Measurements from ENCODE around the gene UROC1. TPM values are rescaled to one million over a fixed set of nuclear protein-coding genes. Genes with fewer than 3 reads are reported as not detected.

The UROC1 gene
- total RNA-seq, 1 experiment from 2014 or later, result not detected

DNA sequence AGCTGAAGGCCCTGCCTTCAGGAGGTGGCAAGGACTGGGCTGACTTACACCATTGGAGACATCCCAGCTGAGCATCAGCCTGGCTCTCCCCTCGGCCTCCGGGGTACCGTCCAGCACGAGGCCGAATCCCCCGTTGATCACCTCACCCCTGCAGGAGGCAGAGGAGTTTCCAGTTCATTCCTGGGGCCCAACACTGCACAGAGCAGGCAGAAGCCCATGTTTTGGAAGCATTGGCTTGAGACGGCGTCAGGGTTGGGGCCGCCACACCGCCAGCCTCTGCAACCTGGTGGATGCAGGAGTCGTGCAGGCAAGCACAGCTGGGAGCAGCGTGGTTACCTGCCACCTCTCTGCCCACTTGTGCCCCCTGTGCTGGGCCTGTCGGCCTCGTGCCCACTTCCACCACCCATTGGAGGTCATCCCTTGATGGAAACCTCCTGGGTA is 34.2 kb downstream of the UROC1 start:
- ChIA-PET RAD21 (ENCODE audit: low non-redundant PET in 1 of 2, low total read pairs in 2 of 2, uncharacterized antibody in 2 of 2, unreplicated experiment in 2 of 2) (no interaction called here), CTCF (no interaction called here), POLR2A (no interaction called here)
- no peaks in the 10 kb centered on the region for H3K79me2 ChIP-seq (ENCODE audit: insufficient read depth, low read length)
- no peak overlapping the region for H2AFZ ChIP-seq (ENCODE audit: low read depth, low read length, poor library complexity, severe bottlenecking)
- no peaks in the 10 kb centered on the region for H3K9me3 ChIP-seq (ENCODE audit: control insufficient read depth in 1 of 2, insufficient read depth in 1 of 2, low read depth in 1 of 2, low read length in 2 of 2)
- no peaks in the 10 kb centered on the region for H3K27me3 ChIP-seq (ENCODE audit: insufficient read depth, low read length)
- ATAC-seq (no peak), DNase-seq (ENCODE audit: low read depth, low spot score) (no peak)
- TF ChIP-seq, protein P1, sequence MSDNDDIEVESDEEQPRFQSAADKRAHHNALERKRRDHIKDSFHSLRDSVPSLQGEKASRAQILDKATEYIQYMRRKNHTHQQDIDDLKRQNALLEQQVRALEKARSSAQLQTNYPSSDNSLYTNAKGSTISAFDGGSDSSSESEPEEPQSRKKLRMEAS (IDR thresholded peaks at IDR 0.05), result no peak
- no peak for TF ChIP-seq SIN3A (IDR thresholded peaks at IDR 0.05; ENCODE audit: low read depth)
- TF ChIP-seq ZFX (IDR thresholded peaks at IDR 0.05), result no peak
- no peak for TF ChIP-seq POLR2A (IDR thresholded peaks at IDR 0.05; ENCODE audit: borderline replicate concordance, extremely low read depth, insufficient read depth, insufficient read length)
- no peak for TF ChIP-seq JUND (IDR thresholded peaks at IDR 0.05)
- no peak for TF ChIP-seq CBX3 (IDR thresholded peaks at IDR 0.05; ENCODE audit: low read depth)
- no peak for TF ChIP-seq FOSL1 (IDR thresholded peaks at IDR 0.05; ENCODE audit: low read depth)
- no peak for TF ChIP-seq EZH2 (IDR thresholded peaks at IDR 0.05)
- no peak for TF ChIP-seq POLR2AphosphoS5 (IDR thresholded peaks at IDR 0.05; ENCODE audit: low read depth, low read length)
- TF ChIP-seq, protein P2, sequence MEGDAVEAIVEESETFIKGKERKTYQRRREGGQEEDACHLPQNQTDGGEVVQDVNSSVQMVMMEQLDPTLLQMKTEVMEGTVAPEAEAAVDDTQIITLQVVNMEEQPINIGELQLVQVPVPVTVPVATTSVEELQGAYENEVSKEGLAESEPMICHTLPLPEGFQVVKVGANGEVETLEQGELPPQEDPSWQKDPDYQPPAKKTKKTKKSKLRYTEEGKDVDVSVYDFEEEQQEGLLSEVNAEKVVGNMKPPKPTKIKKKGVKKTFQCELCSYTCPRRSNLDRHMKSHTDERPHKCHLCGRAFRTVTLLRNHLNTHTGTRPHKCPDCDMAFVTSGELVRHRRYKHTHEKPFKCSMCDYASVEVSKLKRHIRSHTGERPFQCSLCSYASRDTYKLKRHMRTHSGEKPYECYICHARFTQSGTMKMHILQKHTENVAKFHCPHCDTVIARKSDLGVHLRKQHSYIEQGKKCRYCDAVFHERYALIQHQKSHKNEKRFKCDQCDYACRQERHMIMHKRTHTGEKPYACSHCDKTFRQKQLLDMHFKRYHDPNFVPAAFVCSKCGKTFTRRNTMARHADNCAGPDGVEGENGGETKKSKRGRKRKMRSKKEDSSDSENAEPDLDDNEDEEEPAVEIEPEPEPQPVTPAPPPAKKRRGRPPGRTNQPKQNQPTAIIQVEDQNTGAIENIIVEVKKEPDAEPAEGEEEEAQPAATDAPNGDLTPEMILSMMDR (IDR thresholded peaks at IDR 0.05 in 2 of 3, conservative IDR thresholded peaks at IDR 0.05 in 1 of 3; ENCODE audit: borderline replicate concordance in 1 of 3, insufficient read depth in 1 of 3, low read depth in 2 of 3, low read length in 2 of 3), result no peak
- no peak for TF ChIP-seq ZBTB33 (IDR thresholded peaks at IDR 0.05; ENCODE audit: extremely low read depth, insufficient replicate concordance, low read length)
- TF ChIP-seq, protein P3, sequence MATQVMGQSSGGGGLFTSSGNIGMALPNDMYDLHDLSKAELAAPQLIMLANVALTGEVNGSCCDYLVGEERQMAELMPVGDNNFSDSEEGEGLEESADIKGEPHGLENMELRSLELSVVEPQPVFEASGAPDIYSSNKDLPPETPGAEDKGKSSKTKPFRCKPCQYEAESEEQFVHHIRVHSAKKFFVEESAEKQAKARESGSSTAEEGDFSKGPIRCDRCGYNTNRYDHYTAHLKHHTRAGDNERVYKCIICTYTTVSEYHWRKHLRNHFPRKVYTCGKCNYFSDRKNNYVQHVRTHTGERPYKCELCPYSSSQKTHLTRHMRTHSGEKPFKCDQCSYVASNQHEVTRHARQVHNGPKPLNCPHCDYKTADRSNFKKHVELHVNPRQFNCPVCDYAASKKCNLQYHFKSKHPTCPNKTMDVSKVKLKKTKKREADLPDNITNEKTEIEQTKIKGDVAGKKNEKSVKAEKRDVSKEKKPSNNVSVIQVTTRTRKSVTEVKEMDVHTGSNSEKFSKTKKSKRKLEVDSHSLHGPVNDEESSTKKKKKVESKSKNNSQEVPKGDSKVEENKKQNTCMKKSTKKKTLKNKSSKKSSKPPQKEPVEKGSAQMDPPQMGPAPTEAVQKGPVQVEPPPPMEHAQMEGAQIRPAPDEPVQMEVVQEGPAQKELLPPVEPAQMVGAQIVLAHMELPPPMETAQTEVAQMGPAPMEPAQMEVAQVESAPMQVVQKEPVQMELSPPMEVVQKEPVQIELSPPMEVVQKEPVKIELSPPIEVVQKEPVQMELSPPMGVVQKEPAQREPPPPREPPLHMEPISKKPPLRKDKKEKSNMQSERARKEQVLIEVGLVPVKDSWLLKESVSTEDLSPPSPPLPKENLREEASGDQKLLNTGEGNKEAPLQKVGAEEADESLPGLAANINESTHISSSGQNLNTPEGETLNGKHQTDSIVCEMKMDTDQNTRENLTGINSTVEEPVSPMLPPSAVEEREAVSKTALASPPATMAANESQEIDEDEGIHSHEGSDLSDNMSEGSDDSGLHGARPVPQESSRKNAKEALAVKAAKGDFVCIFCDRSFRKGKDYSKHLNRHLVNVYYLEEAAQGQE (IDR thresholded peaks at IDR 0.05; ENCODE audit: low read depth), result no peak
- TF ChIP-seq TCF7L2 (IDR thresholded peaks at IDR 0.05; ENCODE audit: borderline replicate concordance, extremely low read depth, insufficient read depth, insufficient read length), result no peak
- H3K9ac ChIP-seq (ENCODE audit: low read length), result no peak overlapping the region
- no TSS peak for BruUV-seq (replicated peaks)
- no peak overlapping the region for H3K27ac ChIP-seq (ENCODE audit: low read depth, low read length)
- no peaks in the 10 kb centered on the region for H3K36me3 ChIP-seq (ENCODE audit: control insufficient read depth in 1 of 2, insufficient read depth in 2 of 2, low read length in 2 of 2)
- H3K4me3 ChIP-seq (replicated peaks in 1 of 2; ENCODE audit: low read depth in 1 of 2, low read length in 2 of 2), result no peak overlapping the region
- intact Hi-C loops (cut with micrococcal nuclease), result no loop called here
- peaks cover 0 to 4% of the 10 kb centered on the region in 2 experiments; a peak in 1 of 4 replicates for H3K4me1 ChIP-seq (ENCODE audit: control insufficient read depth in 1 of 2, insufficient read depth in 2 of 2, low read length in 2 of 2)
- no peaks in the 10 kb centered on the region for H3K9me2 ChIP-seq (ENCODE audit: insufficient read depth)
- no peak overlapping the region for H3K4me2 ChIP-seq (ENCODE audit: low read length)
- no peaks in the 10 kb centered on the region for H4K20me1 ChIP-seq (ENCODE audit: insufficient read depth)

Data from HCT116 (cell line).